Endothelial cell of umbilical vein (primary cell): ENCODE results near the gene SDC1. TPM values are rescaled to one million over a fixed set of nuclear protein-coding genes. Genes with fewer than 3 reads are reported as not detected.

Experiments
- BruUV-seq: library from RNA; stranded (reverse); fragments of 400-500 nt; replicated peaks from 2 replicates; lab custom pipeline; 2021; lab: Mats Ljungman, UMichigan
- CTCF ChIA-PET: fragments of 300-600, 350-600 bp; sonication (Branson Sonifier 250); formaldehyde crosslinking; loops from one replicate; lab custom pipeline; 2021; ENCODE audit warnings: antibody characterized with exemption, inconsistent platforms; lab: Charles Lee
- POLR2A ChIA-PET: fragments of 300-600, 350-600 bp; sonication (Branson Sonifier 250); formaldehyde crosslinking; loops from one replicate; lab custom pipeline; 2021; ENCODE audit warnings: antibody characterized with exemption, inconsistent platforms; lab: Charles Lee
- DNase-seq: peaks from one replicate; pipeline ENCODE4 v3.0.0-alpha.2; 2011; ENCODE audit warnings: low read depth, low spot score
- FAIRE-seq: peaks from 2 replicates; lab custom pipeline; 2011; peaks lifted over from hg19 to GRCh38; lab: Jason Lieb, UNC
- H2AFZ ChIP-seq: 2 replicates; pipeline ENCODE4 v1.6.0; 2012; ENCODE audit warnings: low read depth, low read length, control low read depth, inconsistent platforms
- H3K27ac ChIP-seq: 2 replicates; pipeline ENCODE4 v1.5.1; 2011; ENCODE audit warnings: low read depth, mild to moderate bottlenecking, control low read depth, low read length, moderate library complexity; ENCODE audit not compliant: insufficient read depth
- H3K27me3 ChIP-seq, 2 experiments: 2 replicates each; pipeline versions ENCODE4 v1.6.0 to v1.6.1; 2011; ENCODE audit warnings: low read length in 2 of 2, mixed read lengths in 1 of 2; ENCODE audit not compliant: control insufficient read depth in 2 of 2, insufficient read depth in 2 of 2
- H3K36me3 ChIP-seq, 2 experiments: 2 replicates in 1 of 2; 3 replicates in 1 of 2; pipeline ENCODE4 v1.5.1; 2011; ENCODE audit warnings: low read length in 2 of 2, mild to moderate bottlenecking in 1 of 2, moderate library complexity in 1 of 2; ENCODE audit not compliant: control insufficient read depth in 2 of 2, insufficient read depth in 2 of 2; ENCODE audit errors: extremely low read depth in 1 of 2
- H3K4me1 ChIP-seq: 3 replicates; pipeline ENCODE4 v1.5.1; 2011; ENCODE audit warnings: mild to moderate bottlenecking, low read length; ENCODE audit not compliant: control insufficient read depth, insufficient read depth; ENCODE audit errors: extremely low read depth
- H3K4me2 ChIP-seq: 2 replicates; pipeline ENCODE4 v1.6.1; 2011; ENCODE audit warnings: low read length, control low read depth, mixed read lengths; ENCODE audit not compliant: insufficient read depth
- H3K4me3 ChIP-seq, 3 experiments: fragments of 200-600 bp in 1 of 3; sonication (generic), shearing (Covaris generic) in 1 of 3; replicated peaks in 1 of 3; 2 replicates each; pipeline ENCODE4 v1.5.1; 2011 to 2016; ENCODE audit warnings: control low read depth in 3 of 3, low read length in 3 of 3, mild to moderate bottlenecking in 2 of 3, inconsistent platforms in 1 of 3, low read depth in 1 of 3, moderate library complexity in 1 of 3; ENCODE audit not compliant: insufficient read depth in 1 of 3
- H3K79me2 ChIP-seq: 2 replicates; pipeline ENCODE4 v1.6.0; 2012; ENCODE audit warnings: low read length, inconsistent platforms; ENCODE audit not compliant: control insufficient read depth, insufficient read depth
- H3K9ac ChIP-seq: replicated peaks from 2 replicates; pipeline ENCODE3; 2011; ENCODE audit warnings: low read length, control low read depth; ENCODE audit not compliant: insufficient read depth; ENCODE audit errors: extremely low read depth
- H3K9me1 ChIP-seq: replicated peaks from 3 replicates; pipeline ENCODE4 v1.6.0; 2011; ENCODE audit warnings: mild to moderate bottlenecking, low read length; ENCODE audit not compliant: control insufficient read depth, insufficient read depth; ENCODE audit errors: extremely low read depth
- H3K9me3 ChIP-seq: replicated peaks from 2 replicates; pipeline ENCODE4 v1.5.1; 2012; ENCODE audit warnings: low read length, inconsistent platforms; ENCODE audit not compliant: control insufficient read depth, insufficient read depth
- H4K20me1 ChIP-seq: replicated peaks from 2 replicates; pipeline ENCODE3; 2011; ENCODE audit warnings: mild to moderate bottlenecking, low read length; ENCODE audit not compliant: control insufficient read depth, insufficient read depth; ENCODE audit errors: extremely low read depth
- CTCF ChIP-seq, 2 donors: IDR thresholded peaks; 1 replicate in 1 of 2; 2 replicates in 1 of 2; pipeline ENCODE4 v1.5.1; 2011; ENCODE audit warnings: low read length in 2 of 2, mild to moderate bottlenecking in 2 of 2, moderate library complexity in 2 of 2, control low read depth in 1 of 2, inconsistent platforms in 1 of 2, low read depth in 1 of 2; ENCODE audit not compliant: insufficient read depth in 1 of 2; ENCODE audit errors: extremely low read depth in 1 of 2
- EZH2 ChIP-seq: IDR thresholded peaks from 2 replicates; pipeline ENCODE4 v1.6.1; 2012; ENCODE audit warnings: borderline replicate concordance, low read depth, mild to moderate bottlenecking, moderate library complexity, low read length, inconsistent platforms; ENCODE audit not compliant: severe bottlenecking
- FOS ChIP-seq: IDR thresholded peaks from 2 replicates; pipeline ENCODE4 v1.6.1; 2011; ENCODE audit warnings: mild to moderate bottlenecking, low read length, moderate library complexity, borderline replicate concordance; ENCODE audit not compliant: insufficient read depth
- GATA2 ChIP-seq: IDR thresholded peaks from 2 replicates; pipeline ENCODE4 v1.7.0; 2011; ENCODE audit warnings: low read depth, mild to moderate bottlenecking, moderate library complexity, mixed read lengths, low read length; ENCODE audit not compliant: insufficient read length, insufficient read depth
- JUN ChIP-seq: IDR thresholded peaks from 2 replicates; pipeline ENCODE4 v1.6.1; 2011; ENCODE audit warnings: borderline replicate concordance, low read depth; ENCODE audit not compliant: insufficient read length, insufficient read depth
- MAX ChIP-seq: IDR thresholded peaks from 2 replicates; pipeline ENCODE4 v1.6.1; 2011; ENCODE audit not compliant: insufficient read depth, insufficient read length
- MYC ChIP-seq: IDR thresholded peaks from one replicate; pipeline ENCODE4 v1.6.1; 2011; ENCODE audit warnings: mild to moderate bottlenecking, low read depth, low read length
- POLR2A ChIP-seq: IDR thresholded peaks from 2 replicates; pipeline ENCODE4 v1.6.1; 2012; ENCODE audit warnings: low read depth, mild to moderate bottlenecking, control low read depth, low read length
- POLR2AphosphoS5 ChIP-seq: IDR thresholded peaks from 2 replicates; pipeline ENCODE4 v1.6.1; 2012; ENCODE audit warnings: low read depth, mild to moderate bottlenecking, control low read depth, low read length, moderate library complexity; ENCODE audit not compliant: insufficient read depth
- dilution Hi-C: fragments of 300-500 bp; cut with MboI; formaldehyde crosslinking; loops from one replicate; pipeline ENCODE4 v1.15.0; 2019; ENCODE audit warnings: low sequenced_read_pairs; ENCODE audit not compliant: extremely low pct_ligation_motif_present
- intact Hi-C: fragments of 100-400 bp; cut with micrococcal nuclease; formaldehyde crosslinking; loops from one replicate; pipeline ENCODE4 v1.10.0; 2022
- polyA plus RNA-seq, 4 experiments: library from polyadenylated mRNA; depleted of rRNA in 3 of 4; stranded (reverse) in 3 of 4; unstranded in 1 of 4; fragments of >200 nt; gene quantifications; 2 replicates each; pipeline versions ENCODE4 v1.2.1 to v1.2.3, GENCODE V29; 2011 to 2012; ENCODE audit warnings: missing spikeins in 1 of 4
- total RNA-seq: library from RNA; stranded (reverse); gene quantifications from 2 replicates; pipeline ENCODE4 v1.2.3, GENCODE V29; 2021

SDC1 gene
- total and polyA plus RNA-seq, 2 donors (not counting 3 experiments of a cell fraction or from before 2014, with no cell fraction given), result 3.2 to 4.0 TPM

GRCh38 chr2:20242727-20243377, 17.9 kb upstream of the SDC1 start:
- Histone ChIP-seq H3K9me3 (no peaks in the 10 kb centered on the region), H3K4me3 (no peak overlapping the region), H3K79me2 (no peaks in the 10 kb centered on the region), H3K9me1 (no peaks in the 10 kb centered on the region), H3K4me1 (no peaks in the 10 kb centered on the region), H3K27me3 (peaks cover under 1 to 2% of the 10 kb centered on the region in 2 experiments), H3K36me3 (no peaks in the 10 kb centered on the region), H3K4me2 (no peak overlapping the region), H4K20me1 (no peaks in the 10 kb centered on the region), H3K9ac (no peak overlapping the region), H3K27ac (no peak overlapping the region), H2AFZ (no peak overlapping the region)
- CTCF ChIA-PET, result interaction anchor here (0.7 to 3.0 kb wide), 9 partner anchors 8 to 136 kb away, joined by 3 to 12 read pairs (median 4); partner anchors contain the start of gene SDC1
- TF ChIP-seq MAX, result no peak
- no peak for TF ChIP-seq POLR2A
- no peak for TF ChIP-seq CTCF (IDR thresholded peaks at IDR 0.05; ENCODE audit: extremely low read depth in 1 of 2, insufficient read depth in 1 of 2, low read depth in 1 of 2, low read length in 2 of 2)
- TF ChIP-seq FOS, result no peak
- TF ChIP-seq EZH2, result no peak
- TF ChIP-seq JUN, result no peak
- no peak for TF ChIP-seq POLR2AphosphoS5
- TF ChIP-seq GATA2, result no peak
- TF ChIP-seq MYC, result no peak
- no TSS peak for BruUV-seq
- POLR2A ChIA-PET, result no interaction called here
- DNase-seq, result no peak
- intact Hi-C loops, result no loop called here
- no peak for FAIRE-seq
- dilution Hi-C loops, result no loop called here
